Uterus (tissue), 2 donors: Measurements from ENCODE around the gene ARHGAP27.
"Not testable (repeated sequence)": the region's sequence is repeated elsewhere in the genome, so short reads cannot be mapped to it uniquely, and the experiment has no call there.

Experiments used
- CTCF ChIP-seq, 4 experiments: fragments of 200-600 bp in 2 of 4; fragments of 450-650 bp in 2 of 4; sonication (generic) in 2 of 4; IDR thresholded peaks; one replicate each; pipeline ENCODE4 v1.5.1; 2016 to 2019; ENCODE audit warnings: antibody characterized with exemption in 4 of 4, mild to moderate bottlenecking in 2 of 4, moderate library complexity in 1 of 4
- POLR2A ChIP-seq, 2 donors: fragments of 450-650 bp; IDR thresholded peaks; one replicate each; pipeline ENCODE4 v1.6.1; 2016; ENCODE audit warnings: antibody characterized with exemption in 2 of 2, mild to moderate bottlenecking in 1 of 2, moderate library complexity in 1 of 2

DNA sequence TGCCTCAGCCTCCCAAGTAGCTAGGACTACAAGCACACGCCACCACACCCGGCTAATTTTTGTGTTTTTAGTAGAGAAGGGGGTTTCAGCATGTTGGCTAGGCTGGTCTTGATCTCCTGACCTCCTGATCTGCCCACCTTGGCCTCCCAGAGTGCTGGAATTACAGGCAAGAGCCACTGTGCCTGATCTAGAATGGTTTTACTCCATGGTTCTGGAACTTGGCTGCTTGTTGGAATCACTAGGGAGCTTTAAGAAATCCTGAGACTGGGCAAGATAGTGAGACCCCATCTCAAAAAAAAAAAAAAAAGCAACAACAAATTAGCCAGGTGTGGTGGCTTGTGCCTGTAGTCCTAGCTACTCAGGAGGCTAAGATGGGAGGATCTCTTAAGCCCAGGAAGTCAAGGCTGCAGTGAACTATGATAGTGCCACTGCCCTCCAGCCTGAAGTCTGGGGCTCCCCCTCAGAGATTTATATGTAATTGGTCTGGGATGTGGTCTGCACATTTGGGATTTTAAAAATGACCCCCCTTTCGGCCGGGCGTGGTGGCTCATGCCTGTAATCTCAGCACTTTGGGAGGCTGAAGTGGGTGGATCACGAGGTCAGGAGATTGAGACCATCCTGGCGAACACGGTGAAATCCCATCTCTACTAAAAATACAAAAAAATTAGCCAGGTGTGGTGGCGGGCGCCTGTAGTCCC, 88.6 kb downstream of the ARHGAP27 start:
- TF ChIP-seq CTCF, POLR2A (IDR thresholded peaks at IDR 0.05): not testable (repeated sequence)
